Fibroblast of skin of right quadriceps (primary cell): ENCODE data around the gene TAAR2.
"Not testable (repeated sequence)": the region's sequence is repeated elsewhere in the genome, so short reads cannot be mapped to it uniquely, and the experiment has no call there.

Experiments
- DNase-seq: peaks from one replicate; pipeline ENCODE4 v3.0.0-alpha.2; 2013

The TAAR2 gene

GRCh38 chr6:132612449-132613108 lies 11.5 kb downstream of the TAAR2 start:
- no peak for DNase-seq

- DNase-seq = no peak
Observed at GRCh38 chr6:132611616-132612015, 12.5 kb downstream of the TAAR2 start.

DNA sequence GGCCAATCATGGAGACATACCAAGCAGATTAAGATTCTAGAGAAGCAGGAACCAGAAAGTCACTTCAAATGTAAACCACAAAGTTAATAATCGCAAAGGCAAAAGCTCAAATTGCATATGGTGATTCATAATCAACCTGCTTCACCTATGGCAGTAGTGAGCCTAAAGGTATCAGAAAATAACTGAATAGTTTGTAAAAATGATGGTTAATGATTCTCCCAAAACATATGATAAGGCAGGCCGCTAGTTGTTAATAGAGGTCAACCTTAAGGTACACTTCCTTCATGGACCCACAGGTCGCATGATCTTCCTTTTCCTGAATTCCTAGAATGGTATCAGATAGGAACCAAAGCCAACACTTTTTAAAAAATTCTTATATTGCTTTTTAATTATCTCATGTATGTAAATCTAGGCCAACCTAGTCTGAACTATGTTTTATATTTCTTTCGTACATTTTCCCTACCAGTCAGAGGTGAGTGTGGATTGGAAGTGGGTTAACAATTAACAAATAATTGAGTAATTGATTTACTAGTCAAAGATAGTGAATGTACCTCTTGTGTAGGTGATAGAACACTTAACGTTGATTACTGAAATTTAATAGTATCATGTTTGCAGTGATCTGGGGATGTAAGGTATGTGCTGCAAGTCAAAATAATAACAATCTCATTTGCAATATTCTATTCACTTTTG lies 16.4 kb downstream of the TAAR2 start:
- DNase-seq = no peak

- DNase-seq = no peak
Observed at GRCh38 chr6:132604635-132605152, 19.4 kb downstream of the TAAR2 start.

DNA sequence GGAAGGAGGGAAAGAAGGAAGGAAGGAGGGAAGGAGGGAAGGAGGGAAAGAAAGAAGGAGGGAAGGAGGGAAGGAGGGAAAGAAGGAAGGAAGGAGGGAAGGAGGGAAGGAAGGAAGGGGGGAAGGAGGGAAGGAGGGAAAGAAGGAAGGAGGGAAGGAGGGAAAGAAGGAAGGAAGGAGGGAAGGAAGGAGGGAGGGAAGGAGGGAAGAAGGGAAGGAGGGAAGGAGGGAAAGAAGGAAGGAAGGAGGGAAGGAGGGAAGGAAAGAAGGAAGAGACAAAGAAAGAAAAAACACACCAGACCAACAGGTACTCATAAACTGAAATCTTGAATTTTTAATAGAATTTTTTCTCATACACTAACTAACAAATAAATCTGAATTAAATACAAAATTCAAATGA lies 23.2 kb downstream of the TAAR2 start:
- not testable (repeated sequence) for DNase-seq

- DNase-seq = no peak
Observed at GRCh38 chr6:132598473-132598872, 25.6 kb downstream of the TAAR2 start.

GRCh38 chr6:132596201-132596600 lies 27.9 kb downstream of the TAAR2 start:
- no peak for DNase-seq

- DNase-seq = no peak
Observed at GRCh38 chr6:132592855-132593254, 31.2 kb downstream of the TAAR2 start.

DNA sequence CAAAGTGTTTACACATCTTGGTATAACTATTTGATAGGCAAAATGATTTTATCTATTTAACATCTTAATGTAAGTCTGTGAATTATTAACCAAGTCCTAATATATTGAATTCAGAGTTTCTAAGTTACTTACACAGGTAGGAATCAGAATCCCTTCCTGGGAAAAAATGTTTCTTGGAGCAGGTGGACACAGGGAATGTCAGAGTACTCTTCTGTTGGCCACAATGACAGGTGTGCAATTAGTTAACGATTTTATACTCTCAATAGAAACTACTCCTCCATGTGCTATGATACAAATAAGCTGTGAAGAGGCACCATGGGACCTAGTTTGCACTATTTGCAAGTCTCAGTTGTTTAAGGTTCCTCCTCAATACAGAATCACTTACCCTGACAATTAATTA lies 33.7 kb downstream of the TAAR2 start:
- no peak for DNase-seq

DNA sequence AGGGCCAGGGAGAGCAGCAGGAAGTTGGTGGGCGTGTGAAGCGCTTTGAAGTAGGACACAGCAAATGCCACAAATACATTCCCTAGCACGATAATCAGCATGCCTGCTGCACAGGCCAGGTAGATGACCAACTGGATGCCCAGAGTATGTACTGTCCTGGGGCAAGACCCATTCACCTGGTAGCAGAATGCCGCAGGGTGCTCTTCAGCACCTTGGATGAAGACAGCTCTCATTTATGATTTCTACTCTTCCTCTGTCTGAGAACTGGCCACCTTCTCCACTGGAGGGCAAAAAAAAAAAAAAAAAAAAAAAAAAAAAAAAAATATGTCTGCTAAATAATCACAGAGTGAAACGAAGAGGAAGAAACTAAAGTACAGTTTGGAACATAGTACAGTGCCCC lies 34.6 kb downstream of the TAAR2 start, which contains the start of gene TAAR5:
Gene TAAR5 (minus strand): TSS at position 288 of the 400 bp plus-strand sequence. CDS start 55 bp downstream, at position 233.
- no peak for DNase-seq

DNA sequence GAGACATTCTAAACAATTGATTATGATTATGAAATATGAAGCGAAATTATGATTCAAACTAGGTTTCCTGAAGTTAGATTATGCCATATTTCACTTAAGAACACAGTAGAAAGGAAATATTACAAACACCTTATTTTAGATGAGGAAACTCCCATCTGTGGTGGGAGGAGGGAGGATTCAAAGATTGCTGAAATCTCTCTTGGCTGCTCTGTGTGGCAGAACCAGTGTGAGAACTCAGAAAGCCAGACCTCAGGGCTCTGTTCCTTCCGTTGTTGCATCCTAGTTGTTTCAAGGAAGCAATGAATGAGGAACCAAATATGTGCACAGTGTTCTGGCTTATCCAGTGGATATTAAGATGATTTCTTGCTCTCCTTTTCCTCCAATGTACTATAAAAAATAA lies 36.7 kb downstream of the TAAR2 start:
- DNase-seq = no peak

DNA sequence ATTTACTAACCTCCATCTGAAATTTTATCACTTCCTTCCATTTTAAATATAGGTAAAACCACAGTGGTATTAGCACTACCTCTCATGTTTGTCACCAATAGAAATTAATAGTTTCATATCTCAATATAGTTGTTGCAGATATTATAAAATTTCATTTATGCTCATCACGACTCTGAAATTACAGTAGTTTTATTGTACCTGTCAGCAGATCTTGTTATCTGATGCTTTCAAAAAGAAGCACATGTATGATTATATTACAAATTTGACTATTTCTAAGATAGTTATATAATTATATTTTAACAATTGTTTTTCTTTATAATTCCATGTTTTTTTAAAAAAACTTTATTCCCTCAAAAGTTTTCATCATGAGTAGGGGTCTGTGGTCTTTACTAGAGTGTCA lies 39.4 kb downstream of the TAAR2 start:
- no peak for DNase-seq

GRCh38 chr6:132571774-132572173 lies 52.3 kb downstream of the TAAR2 start:
- no peak for DNase-seq

- no peak for DNase-seq
Observed at GRCh38 chr6:132570221-132570777, 53.8 kb downstream of the TAAR2 start, which contains the start of gene TAAR6. TAAR6 (plus strand) TSS chr6:132570322; CDS start chr6:132570322, 0 bp downstream.

GRCh38 chr6:132569170-132569569 lies 54.9 kb downstream of the TAAR2 start:
- no peak for DNase-seq

GRCh38 chr6:132568611-132569010 lies 55.5 kb downstream of the TAAR2 start:
- no peak for DNase-seq

- DNase-seq = no peak
Observed at GRCh38 chr6:132567566-132567965, 56.5 kb downstream of the TAAR2 start.
